ENCODE results near the gene ECE1.
"Not testable (repeated sequence)": the region's sequence is repeated elsewhere in the genome, so short reads cannot be mapped to it uniquely, and the experiment has no call there.

ECE1 gene

GRCh38 chr1:21173096-21173495 lies 117.2 kb downstream of the ECE1 start:
- peaks cover 20% of the 10 kb centered on the region for H3K36me3 ChIP-seq (ENCODE audit: control insufficient read depth, insufficient read depth, low read length)
- not testable (repeated sequence) for H3K9me3 ChIP-seq (ENCODE audit: control insufficient read depth, insufficient read depth, low read depth, low read length); H3K9ac ChIP-seq (ENCODE audit: low read length); H3K27ac ChIP-seq (ENCODE audit: low read depth, low read length); H3K4me1 ChIP-seq (ENCODE audit: control insufficient read depth, insufficient read depth, low read length); H3K27me3 ChIP-seq (ENCODE audit: control insufficient read depth, insufficient read depth, low read length); H3K4me3 ChIP-seq (ENCODE audit: low read depth, low read length)

- not testable (repeated sequence) for H3K27ac ChIP-seq (ENCODE audit: low read depth, low read length); H3K4me1 ChIP-seq (ENCODE audit: control insufficient read depth, insufficient read depth, low read length); H3K9ac ChIP-seq (ENCODE audit: low read length); H3K9me3 ChIP-seq (ENCODE audit: control insufficient read depth, insufficient read depth, low read depth, low read length); H3K4me3 ChIP-seq (ENCODE audit: low read depth, low read length); H3K27me3 ChIP-seq (ENCODE audit: control insufficient read depth, insufficient read depth, low read length)
- H3K36me3 ChIP-seq (ENCODE audit: control insufficient read depth, insufficient read depth, low read length), result peaks cover 37% of the 10 kb centered on the region
Measured at GRCh38 chr1:21170837-21171236, 119.4 kb downstream of the ECE1 start.

GRCh38 chr1:21168444-21168843 lies 121.8 kb downstream of the ECE1 start:
- Histone ChIP-seq H3K4me3 (ENCODE audit: low read depth, low read length) (no peak overlapping the region), H3K36me3 (ENCODE audit: control insufficient read depth, insufficient read depth, low read length) (peaks cover 40% of the 10 kb centered on the region), H3K9me3 (ENCODE audit: control insufficient read depth, insufficient read depth, low read depth, low read length) (no peaks in the 10 kb centered on the region), H3K9ac (ENCODE audit: low read length) (no peak overlapping the region), H3K4me1 (ENCODE audit: control insufficient read depth, insufficient read depth, low read length) (no peaks in the 10 kb centered on the region), H3K27ac (ENCODE audit: low read depth, low read length) (no peak overlapping the region), H3K27me3 (ENCODE audit: control insufficient read depth, insufficient read depth, low read length) (no peaks in the 10 kb centered on the region)
